Stimulated activated CD4-positive, alpha-beta T cell treated with anti-CD3 and anti-CD28 coated beads, Interleukin-4, amount 100 ng/mL, for 4 hours (primary cell): ENCODE data around the gene C2CD4C.
"Not testable (repeated sequence)": the region's sequence is repeated elsewhere in the genome, so short reads cannot be mapped to it uniquely, and the experiment has no call there.

ENCODE experiments used
- DNase-seq, 2 experiments: peaks; one replicate each; pipeline ENCODE4 v3.0.0-alpha.2; 2020

The C2CD4C gene

GRCh38 chr19:437041-437440 is 28.1 kb upstream of the C2CD4C start:
- no peak for DNase-seq

GRCh38 chr19:436413-436950 is 27.5 kb upstream of the C2CD4C start:
- DNase-seq: no peak

DNA sequence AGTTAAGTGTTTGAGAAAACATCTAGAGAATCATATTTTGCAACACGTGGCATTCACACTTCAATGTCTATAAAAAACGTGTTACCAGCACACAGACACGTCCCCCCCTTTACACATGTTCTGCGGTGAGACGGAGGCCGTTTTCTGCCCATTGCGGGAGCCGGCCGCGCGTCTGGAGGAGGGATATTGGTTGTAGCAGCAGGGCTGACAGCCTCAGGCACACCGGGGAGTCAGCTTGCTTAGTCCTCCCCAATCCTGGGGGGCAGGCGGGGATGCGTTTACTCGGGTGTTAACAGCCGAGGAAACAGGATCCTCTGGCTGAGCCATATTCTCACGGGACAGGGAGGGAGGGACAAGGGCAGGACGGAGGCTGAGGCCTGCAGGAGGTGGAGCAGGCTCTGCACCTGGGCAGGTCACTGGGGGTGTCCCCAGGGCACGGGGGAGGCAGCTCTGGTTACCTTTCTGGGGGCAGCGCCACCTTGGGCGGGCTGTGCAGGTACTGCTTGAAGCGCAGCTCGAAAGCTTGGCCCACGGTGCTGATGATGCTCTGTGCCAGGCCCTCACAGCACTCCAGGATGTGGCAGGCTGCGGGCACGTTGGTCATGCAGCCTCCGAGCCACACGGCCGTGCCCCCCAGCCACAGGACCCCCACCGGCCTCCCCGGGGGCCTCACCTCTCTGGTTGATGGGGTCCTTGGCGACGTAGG is 26.9 kb upstream of the C2CD4C start:
- no peak for DNase-seq

DNA sequence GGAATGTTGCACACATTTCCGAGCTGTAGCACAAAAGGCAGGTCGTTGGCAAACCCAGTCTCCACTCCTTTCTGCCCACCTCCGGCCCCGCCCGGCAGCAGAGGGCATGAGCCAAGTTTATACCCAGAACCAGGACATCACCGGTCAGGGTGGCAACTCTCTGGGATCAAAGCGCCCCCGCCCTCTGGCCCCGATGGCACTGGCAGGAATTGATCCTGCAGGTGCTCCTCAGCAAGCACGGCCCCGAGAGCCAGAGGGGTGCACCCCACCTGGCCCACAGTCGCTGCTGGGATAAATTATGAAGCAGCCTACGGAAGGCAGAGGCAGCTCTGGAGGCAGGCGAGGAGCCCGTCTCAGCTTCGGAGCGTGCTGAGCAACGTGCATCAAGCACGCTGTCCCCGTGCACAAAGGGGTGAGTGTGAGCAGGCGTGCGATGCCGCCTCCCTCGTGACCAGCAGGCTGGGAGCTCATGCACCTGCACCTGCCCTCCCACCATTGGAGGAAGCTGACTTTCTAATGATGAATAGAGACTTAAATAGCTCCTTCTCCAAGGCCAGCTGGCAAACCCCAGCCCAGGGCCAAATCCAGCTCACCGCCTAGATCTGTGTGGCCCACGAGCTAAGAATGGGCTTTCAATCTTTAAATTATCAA is 26.2 kb upstream of the C2CD4C start:
- no peak for DNase-seq

DNA sequence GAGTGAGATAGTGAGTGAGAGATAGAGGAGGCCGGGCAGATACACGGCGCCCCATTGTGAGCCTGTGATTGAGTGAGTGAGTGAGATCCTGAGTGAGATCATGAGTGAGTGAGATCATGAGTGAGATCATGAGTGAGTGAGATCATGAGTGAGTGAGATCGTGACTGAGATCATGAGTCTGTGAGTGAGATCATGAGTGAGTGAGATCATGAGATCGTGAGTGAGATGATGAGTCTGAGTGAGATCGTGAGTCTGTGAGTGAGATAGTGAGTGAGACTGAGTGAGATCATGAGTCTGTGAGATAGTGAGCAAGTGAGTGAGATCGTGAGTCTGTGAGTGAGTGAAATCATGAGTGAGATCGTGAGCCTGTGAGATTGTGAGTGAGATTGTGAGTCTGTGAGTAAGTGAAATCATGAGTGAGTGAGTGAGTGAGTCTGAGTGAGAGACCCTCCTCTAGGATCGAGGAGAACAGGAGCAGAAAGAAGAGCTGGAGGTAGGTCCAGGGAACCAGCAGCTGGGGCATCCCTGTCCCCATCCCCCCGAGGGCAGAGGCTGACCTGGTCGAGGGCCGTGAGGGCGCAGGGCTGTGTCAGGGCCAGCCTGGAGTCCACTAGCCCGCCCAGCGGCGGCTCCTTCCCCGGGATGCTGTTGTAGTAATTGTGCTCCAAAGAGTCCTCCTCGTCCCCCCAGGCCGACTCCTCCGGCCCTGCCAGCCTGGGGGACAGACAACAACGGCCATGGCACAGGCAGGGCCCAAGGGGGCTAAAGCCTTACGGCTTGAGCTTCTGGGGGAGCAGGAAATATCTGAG is 25.4 kb upstream of the C2CD4C start:
- DNase-seq: no peak

DNA sequence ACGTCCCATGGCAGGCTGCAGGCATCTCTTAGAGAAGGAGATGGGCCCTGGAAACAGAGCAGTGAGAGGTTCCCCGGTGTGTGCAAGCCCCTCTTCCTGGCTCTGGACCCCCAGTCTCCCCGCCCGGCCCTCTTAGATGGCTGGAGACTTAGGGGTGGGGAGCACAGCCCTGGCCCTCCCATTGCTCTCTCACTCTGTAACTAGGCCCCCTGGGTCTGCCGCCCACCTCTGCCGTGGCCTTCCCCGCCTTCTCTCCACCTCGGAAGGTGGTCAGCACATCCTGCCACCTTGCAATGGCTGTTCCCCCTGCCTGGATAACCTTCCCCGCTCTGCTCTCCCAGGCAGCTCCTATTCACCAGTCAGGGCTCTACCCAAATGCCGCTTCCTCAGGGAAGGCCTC is 21.8 kb upstream of the C2CD4C start:
- DNase-seq: no peak

DNA sequence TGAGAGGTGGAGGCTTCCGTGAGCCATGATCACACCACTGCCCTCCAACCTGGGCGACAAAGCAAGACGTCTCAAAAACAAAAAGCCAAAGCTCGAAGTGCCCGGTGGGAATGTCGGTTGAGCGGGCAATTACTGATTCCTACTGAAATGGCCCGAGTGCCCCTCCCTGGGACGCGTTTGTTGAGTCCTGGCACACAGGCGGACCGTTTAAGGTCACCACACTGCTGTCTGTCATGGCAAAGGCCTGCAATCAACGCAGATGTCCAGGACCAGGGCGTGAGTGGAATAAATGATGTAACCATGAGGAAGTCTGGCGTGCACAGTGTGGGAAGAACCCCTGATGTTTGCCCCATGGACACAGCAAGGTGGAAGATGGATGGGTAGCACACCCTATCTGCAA is 19.2 kb upstream of the C2CD4C start:
- no peak for DNase-seq

GRCh38 chr19:427675-428074 is 18.7 kb upstream of the C2CD4C start:
- not testable (repeated sequence) for DNase-seq

GRCh38 chr19:426725-427445 is 17.9 kb upstream of the C2CD4C start:
- no peak for DNase-seq

DNA sequence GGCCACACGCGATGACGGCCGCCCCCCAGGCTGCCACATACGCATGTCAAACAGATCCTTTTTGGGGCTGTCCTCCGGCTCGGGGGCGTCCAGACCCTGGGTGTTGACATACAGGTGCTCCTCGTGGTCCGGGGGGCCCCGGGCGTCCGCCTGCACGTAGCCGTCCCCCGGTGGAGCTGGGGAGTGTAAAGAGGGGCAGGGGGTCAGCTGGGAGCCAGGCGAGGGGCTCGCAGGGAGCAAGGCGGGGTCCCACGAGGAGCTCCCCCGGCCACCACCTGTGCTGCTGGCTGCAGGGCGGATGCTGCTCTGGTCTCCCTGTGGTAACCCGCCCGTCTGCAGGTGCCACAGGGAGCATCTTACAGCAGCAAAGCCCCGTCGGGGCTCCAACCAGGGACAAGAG is 16.1 kb upstream of the C2CD4C start:
- no peak for DNase-seq

- DNase-seq: no peak
Measured at GRCh38 chr19:424546-424945, 15.6 kb upstream of the C2CD4C start.

DNA sequence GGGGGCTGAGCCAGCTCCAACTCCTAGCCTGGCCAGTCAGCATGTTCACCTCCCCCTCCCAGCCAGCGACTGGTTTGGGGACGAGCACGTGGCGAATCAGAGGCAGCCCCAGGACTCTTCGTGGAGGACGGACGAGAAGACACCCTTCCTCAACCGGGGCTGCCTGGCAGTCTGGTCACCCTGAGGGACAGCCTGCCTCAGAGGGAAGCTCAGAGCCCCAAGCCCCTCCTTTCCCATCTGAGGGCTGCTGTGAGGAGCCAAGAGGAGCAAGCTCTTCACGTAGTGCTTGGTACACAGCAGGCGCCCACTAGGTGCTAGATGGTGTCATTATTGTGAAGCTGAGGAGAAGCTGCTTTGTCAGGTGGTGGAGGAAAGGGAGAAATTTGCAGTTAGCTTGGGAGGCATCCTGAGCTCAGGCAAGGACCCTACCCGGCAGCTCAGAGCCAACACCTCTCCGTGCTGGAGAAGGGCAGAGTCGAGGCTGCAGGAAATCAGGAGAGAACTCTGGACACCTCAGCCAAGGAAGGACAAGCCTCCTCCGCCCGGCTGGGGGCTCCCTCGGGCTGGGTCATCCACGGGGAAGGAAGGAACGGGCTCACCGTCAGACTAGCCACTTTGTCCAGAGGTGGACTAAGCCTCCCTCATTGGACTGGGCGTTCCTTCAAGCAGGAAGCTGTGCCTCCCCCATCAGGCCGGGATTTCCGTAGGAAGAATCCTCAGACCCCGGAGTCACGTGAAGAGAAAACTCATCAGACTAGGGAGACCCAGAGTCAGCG is 14.9 kb upstream of the C2CD4C start:
- DNase-seq: no peak

GRCh38 chr19:422917-423226 is 13.9 kb upstream of the C2CD4C start:
- DNase-seq: not testable (repeated sequence)

DNA sequence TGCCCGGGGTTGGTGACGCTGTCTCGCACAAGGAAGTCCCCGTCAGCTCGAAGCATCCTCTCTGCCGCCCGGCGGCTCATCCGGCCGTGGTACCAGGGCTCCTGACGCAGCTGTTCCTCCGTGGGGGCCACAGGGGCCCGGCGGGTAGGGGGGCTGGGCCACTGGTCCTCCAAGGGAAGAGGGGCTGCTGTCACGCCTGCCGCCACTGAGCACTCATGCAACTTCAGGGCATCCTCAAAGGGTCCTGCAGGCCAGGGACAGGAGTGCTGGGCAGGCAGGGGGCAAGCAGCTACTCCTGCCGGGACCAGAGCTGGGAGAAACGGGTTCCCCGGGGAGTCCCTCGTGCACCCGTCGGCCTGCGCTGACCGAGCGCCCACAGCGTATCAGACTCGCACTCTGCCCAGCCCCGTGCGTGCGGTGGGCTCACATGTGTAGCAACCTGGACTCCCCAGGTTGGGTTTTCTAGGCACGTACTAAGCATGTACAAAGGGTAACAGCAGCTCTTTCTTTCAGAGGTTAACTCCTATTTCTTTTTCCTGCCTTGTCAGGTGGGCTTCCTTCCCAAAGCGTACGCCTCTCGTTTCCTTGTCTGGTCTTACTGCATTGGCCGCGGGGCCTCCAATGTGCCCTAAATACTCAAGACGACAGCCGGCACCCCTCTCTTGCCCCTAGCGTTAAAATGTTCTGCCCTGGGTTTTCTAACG is 13.4 kb upstream of the C2CD4C start:
- DNase-seq: no peak

DNA sequence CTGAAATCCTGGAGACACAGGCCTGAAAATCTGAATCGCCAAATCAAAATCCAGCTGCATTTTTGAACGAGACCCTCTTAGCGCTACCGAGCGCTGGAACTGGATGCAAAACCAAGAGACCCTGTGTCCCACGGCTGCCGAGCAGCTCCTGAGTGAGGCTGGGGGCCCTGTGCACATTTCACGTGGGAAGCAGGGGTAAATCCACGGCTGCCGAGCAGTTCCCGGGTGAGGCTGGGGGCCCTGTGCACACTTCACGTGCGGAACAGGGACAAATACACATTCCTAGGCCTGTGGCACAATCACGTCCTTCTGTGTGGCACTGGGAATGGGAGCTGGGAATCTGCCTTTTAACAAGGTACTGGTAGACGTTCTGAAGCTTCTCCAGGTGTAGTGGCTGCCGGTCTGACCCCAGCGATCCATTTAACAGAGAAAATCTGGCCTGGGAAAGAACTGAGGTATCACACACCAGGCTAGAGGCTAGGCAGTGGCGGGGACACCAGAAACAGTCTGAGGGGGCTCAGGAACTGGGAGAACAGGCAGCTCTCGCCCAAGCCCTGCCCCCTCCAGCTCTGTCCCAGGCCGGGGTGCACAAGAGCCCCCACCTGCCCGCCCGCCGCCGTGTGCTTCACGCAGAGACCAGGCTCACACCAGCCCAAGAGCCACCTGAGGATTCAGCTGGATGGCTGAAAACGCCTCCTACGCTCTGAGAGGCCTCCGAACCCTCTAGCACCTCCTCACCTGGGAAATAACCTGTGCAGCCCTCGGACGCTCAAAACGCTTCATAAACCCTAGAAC is 11.0 kb upstream of the C2CD4C start:
- no peak for DNase-seq

GRCh38 chr19:418761-419671 is 10.1 kb upstream of the C2CD4C start:
- DNase-seq: no peak

DNA sequence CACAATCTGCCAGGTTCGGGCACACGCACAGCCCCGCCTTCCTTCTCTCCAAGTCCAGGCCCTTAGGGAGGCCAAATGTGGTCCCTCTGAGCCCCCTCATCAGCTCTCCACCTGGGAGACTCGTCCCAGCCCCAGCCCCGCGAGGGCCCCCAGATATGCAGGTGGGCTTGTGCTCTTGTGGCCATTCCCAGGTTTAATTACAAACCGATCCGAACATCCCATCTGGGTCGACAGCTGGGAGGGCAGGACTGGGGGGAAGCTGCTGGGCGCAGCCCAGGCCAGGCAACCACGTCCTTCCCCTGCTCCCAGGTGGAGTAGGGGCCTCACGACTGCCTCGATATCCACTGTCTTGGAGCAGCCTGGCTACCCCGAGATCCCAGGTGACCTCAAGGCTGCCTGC is 7.5 kb upstream of the C2CD4C start:
- DNase-seq: no peak

GRCh38 chr19:415292-415691 is 6.3 kb upstream of the C2CD4C start:
- DNase-seq: no peak

- no peak for DNase-seq
Measured at GRCh38 chr19:413756-414420, 4.9 kb upstream of the C2CD4C start.
